ENCODE data around the gene PXMP4. TPM values are rescaled to one million over a fixed set of nuclear protein-coding genes. Genes with fewer than 3 reads are reported as not detected.

Gene PXMP4
- polyA plus RNA-seq, 1 donor from 2014 or later = 3.1 TPM

DNA sequence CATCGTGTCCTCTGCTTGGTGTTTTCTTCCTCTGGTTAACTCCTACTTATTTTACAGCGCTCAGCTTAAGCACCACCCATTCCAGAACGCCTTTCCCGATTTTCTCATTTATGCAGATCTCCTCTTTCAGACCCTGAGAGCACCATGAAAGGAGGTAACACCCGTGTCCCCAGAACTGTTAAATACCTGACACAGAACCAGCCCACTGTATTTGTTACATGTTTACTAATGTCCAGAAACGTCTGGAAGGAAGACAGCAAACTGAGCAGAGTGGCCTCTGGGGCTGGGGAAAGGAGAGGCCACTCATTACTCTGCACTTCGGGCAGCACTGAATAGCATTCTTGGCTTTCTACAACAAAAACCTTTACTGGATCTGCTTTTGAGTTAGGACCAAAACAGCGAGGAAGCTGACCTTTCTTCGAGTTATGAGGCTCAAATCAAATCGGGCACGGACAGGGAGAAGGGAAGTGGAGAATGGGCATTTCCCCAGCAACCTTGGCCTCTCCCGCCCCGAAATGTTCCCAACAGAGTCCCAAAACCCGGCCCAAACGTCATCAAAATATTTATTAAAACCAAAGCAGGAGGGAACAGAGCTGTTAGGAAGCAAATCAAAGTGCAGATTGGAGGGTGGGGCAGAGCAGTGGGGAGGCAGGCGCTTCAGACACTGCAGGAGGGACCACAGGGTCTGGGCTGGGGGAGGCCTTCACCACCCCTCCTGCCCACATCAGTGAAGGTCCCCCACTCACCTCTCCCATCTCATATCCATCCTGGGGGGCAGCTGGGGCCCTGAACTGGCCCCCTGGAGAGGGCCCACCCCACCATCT lies 44.8 kb downstream of the PXMP4 start:
- TF ChIP-seq RAD21 (conservative IDR thresholded peaks at IDR 0.05) (no peak), MXI1 (conservative IDR thresholded peaks at IDR 0.05; ENCODE audit: poor library complexity, severe bottlenecking) (no peak), EZH2 (IDR thresholded peaks at IDR 0.05; ENCODE audit: borderline replicate concordance, insufficient read depth, low read length, poor library complexity, severe bottlenecking) (no peak), POLR2AphosphoS5 (IDR thresholded peaks at IDR 0.05) (no peak)
- Histone ChIP-seq H3K79me2 (replicated peaks; ENCODE audit: insufficient read depth, low read length) (no peaks in the 10 kb centered on the region), H3K4me2 (ENCODE audit: low read length) (no peak overlapping the region), H3K4me3 (ENCODE audit: low read length) (peak overlapping the region; percentile 62), H3K9ac (ENCODE audit: low read length) (no peak overlapping the region), H3K9me3 (ENCODE audit: low read length) (no peaks in the 10 kb centered on the region), H3K36me3 (ENCODE audit: insufficient read depth, low read length) (no peaks in the 10 kb centered on the region), H3K27me3 (ENCODE audit: insufficient read depth, low read depth, low read length) (no peaks in the 10 kb centered on the region), H2AFZ (ENCODE audit: low read depth, low read length) (no peak overlapping the region), H4K20me1 (ENCODE audit: insufficient read depth) (no peaks in the 10 kb centered on the region), H3F3A (ENCODE audit: insufficient read depth, low read length, poor library complexity, severe bottlenecking) (peaks cover 4% of the 10 kb centered on the region), H3K27ac (ENCODE audit: low read length) (no peak overlapping the region), H3K9me2 (ENCODE audit: insufficient read depth, low read length) (no peaks in the 10 kb centered on the region)

DNA sequence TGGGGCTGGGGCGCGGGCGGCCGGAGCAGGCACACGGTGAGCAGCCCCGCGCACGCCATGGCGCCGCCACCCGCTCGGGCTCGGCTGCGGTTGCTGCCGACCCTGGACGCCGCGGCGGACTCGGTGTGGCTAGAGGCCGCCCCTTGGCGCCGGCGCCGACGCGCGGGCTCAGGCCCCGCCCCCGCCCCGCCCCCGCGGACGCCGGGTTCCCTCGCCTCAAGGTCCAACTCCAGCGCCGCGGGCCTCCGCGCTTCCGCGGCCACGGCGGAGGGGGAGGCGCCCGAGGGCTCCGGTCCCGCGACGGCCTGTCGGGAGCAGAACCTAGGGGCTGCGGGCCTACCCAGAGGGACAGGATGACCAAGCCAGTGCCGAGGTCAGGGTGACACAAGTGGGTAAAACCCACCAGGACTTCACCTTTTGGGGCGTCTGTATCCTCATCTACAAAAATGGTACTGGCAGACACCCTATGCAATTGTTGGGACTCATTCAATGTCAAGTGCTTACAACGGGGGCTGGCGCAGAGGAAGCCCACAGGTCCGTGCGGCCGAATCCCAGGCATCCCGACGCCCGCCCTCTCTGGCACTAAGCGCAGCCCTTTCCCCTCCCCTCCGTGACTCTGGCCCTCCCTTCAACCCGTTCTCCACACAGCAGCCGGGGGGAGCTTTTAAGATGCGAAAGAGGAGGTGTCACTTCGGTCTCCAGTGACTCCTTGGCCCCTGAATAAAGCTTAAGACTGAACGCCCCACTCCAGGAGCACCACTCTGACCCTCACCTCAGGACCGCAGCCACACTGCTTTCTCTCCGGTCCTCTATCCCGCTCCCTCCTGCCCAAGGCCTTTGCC lies 45.6 kb downstream of the PXMP4 start, which contains the start of gene NECAB3:
Gene NECAB3 (minus strand): TSS at position 135 of the 842 bp plus-strand sequence. CDS start 76 bp downstream, at position 59.
- Histone ChIP-seq H3F3A (ENCODE audit: insufficient read depth, low read length, poor library complexity, severe bottlenecking) (peaks cover 4% of the 10 kb centered on the region), H3K9ac (ENCODE audit: low read length) (peak within 1 kb of the TSS; percentile 61), H3K4me2 (ENCODE audit: low read length) (no peak within 1 kb of the TSS), H2AFZ (ENCODE audit: low read depth, low read length) (no peak within 1 kb of the TSS), H3K9me3 (ENCODE audit: low read length) (no peaks in the 10 kb centered on the region), H3K27ac (ENCODE audit: low read length) (no peak within 1 kb of the TSS), H3K27me3 (ENCODE audit: insufficient read depth, low read depth, low read length) (no peaks in the 10 kb centered on the region), H3K36me3 (ENCODE audit: insufficient read depth, low read length) (no peaks in the 10 kb centered on the region), H3K4me3 (ENCODE audit: low read length) (peak within 1 kb of the TSS; percentile 66), H3K79me2 (replicated peaks; ENCODE audit: insufficient read depth, low read length) (no peaks in the 10 kb centered on the region), H4K20me1 (ENCODE audit: insufficient read depth) (no peaks in the 10 kb centered on the region), H3K9me2 (ENCODE audit: insufficient read depth, low read length) (no peaks in the 10 kb centered on the region)
- TF ChIP-seq EZH2 (IDR thresholded peaks at IDR 0.05; ENCODE audit: borderline replicate concordance, insufficient read depth, low read length, poor library complexity, severe bottlenecking) (no peak), RAD21 (conservative IDR thresholded peaks at IDR 0.05) (no peak), POLR2AphosphoS5 (IDR thresholded peaks at IDR 0.05) (peak; percentile 12), EP300 (conservative IDR thresholded peaks at IDR 0.05; ENCODE audit: poor library complexity, severe bottlenecking) (no peak), TAF1 (IDR thresholded peaks at IDR 0.05; ENCODE audit: low read depth) (no peak), MXI1 (conservative IDR thresholded peaks at IDR 0.05; ENCODE audit: poor library complexity, severe bottlenecking) (peak; percentile 15)
- TF ChIP-seq, protein P1, sequence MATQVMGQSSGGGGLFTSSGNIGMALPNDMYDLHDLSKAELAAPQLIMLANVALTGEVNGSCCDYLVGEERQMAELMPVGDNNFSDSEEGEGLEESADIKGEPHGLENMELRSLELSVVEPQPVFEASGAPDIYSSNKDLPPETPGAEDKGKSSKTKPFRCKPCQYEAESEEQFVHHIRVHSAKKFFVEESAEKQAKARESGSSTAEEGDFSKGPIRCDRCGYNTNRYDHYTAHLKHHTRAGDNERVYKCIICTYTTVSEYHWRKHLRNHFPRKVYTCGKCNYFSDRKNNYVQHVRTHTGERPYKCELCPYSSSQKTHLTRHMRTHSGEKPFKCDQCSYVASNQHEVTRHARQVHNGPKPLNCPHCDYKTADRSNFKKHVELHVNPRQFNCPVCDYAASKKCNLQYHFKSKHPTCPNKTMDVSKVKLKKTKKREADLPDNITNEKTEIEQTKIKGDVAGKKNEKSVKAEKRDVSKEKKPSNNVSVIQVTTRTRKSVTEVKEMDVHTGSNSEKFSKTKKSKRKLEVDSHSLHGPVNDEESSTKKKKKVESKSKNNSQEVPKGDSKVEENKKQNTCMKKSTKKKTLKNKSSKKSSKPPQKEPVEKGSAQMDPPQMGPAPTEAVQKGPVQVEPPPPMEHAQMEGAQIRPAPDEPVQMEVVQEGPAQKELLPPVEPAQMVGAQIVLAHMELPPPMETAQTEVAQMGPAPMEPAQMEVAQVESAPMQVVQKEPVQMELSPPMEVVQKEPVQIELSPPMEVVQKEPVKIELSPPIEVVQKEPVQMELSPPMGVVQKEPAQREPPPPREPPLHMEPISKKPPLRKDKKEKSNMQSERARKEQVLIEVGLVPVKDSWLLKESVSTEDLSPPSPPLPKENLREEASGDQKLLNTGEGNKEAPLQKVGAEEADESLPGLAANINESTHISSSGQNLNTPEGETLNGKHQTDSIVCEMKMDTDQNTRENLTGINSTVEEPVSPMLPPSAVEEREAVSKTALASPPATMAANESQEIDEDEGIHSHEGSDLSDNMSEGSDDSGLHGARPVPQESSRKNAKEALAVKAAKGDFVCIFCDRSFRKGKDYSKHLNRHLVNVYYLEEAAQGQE (IDR thresholded peaks at IDR 0.05; ENCODE audit: borderline replicate concordance) = no peak

All from neural cell (in vitro differentiated cells).